Psoas muscle (tissue), 8 donors: ENCODE data around the gene PHLDB3. TPM values are rescaled to one million over a fixed set of nuclear protein-coding genes. Genes with fewer than 3 reads are reported as not detected.

Experiments
- ATAC-seq, 4 donors: fragments of 200-7000 bp; cut with Tn5 transposase; one replicate each; pipeline ENCODE4 v1.9.1; 2020; ENCODE audit warnings: moderate library complexity in 3 of 4, mild to moderate bottlenecking in 2 of 4
- DNase-seq, 2 donors: peaks; one replicate each; pipeline ENCODE4 v3.0.0-alpha.2; 2020
- H3K27ac ChIP-seq: fragments of 200-600 bp; one replicate; pipeline ENCODE4 v1.8.0; 2022
- H3K27me3 ChIP-seq, 3 donors: fragments of 200-600 bp in 1 of 3; one replicate each; pipeline versions ENCODE4 v1.6.1 to v1.8.0; 2013 to 2022; ENCODE audit warnings: low read length in 2 of 3, mild to moderate bottlenecking in 2 of 3, moderate library complexity in 1 of 3; ENCODE audit not compliant: insufficient read depth in 3 of 3
- H3K36me3 ChIP-seq, 2 donors: fragments of 200-600 bp in 1 of 2; one replicate each; pipeline versions ENCODE4 v1.6.1 to v1.8.0; 2013 to 2022; ENCODE audit warnings: low read depth in 1 of 2, mild to moderate bottlenecking in 1 of 2, moderate library complexity in 1 of 2; ENCODE audit not compliant: insufficient read depth in 1 of 2
- H3K4me1 ChIP-seq: fragments of 200-600 bp; one replicate; pipeline ENCODE4 v1.8.0; 2022
- H3K4me3 ChIP-seq: fragments of 200-600 bp; one replicate; pipeline ENCODE4 v1.8.0; 2022; ENCODE audit warnings: mild to moderate bottlenecking
- H3K9me3 ChIP-seq: fragments of 200-600 bp; one replicate; pipeline ENCODE4 v1.8.0; 2022
- CTCF ChIP-seq: fragments of 200-600 bp; IDR thresholded peaks from one replicate; pipeline ENCODE4 v1.8.0; 2022; ENCODE audit warnings: antibody characterized with exemption
- WGBS, 3 donors: extraction: QIAGEN DNeasy Blood & Tissue Kit; methylation state at CpG; one replicate each; pipeline versions ENCODE4 v1.1.6 to v1.1.7; 2013; 5-methylcytosine and 5-hydroxymethylcytosine counted together
- intact Hi-C, 2 donors: fragments of 100-400 bp; cut with DNase I; formaldehyde crosslinking; loops; one replicate each; pipeline versions ENCODE4 v1.11.0 to v1.14.2; 2022
- polyA plus RNA-seq, 3 donors: library from polyadenylated mRNA; stranded (reverse); fragments of 200-250 nt; gene quantifications; one replicate each; pipeline ENCODE4 v1.2.3, GENCODE V29; 2013
- total RNA-seq, 4 donors: library from RNA; stranded (reverse); fragmentation: NEBNext Ultra II Directional in 2 of 4; extraction: Animal tissue kit (Norgen Biotek cat#: 25700) in 2 of 4; gene quantifications; one replicate each; pipeline versions ENCODE4 v1.2.1 to v1.2.4, GENCODE V29; 2021 to 2023
- donor health status: healthy with polysubstance abuse.
- donor health status: DM: no; HTN: no; CAD: no; lungs with moderate emphysema.
- donor health status: Bipolar disorder and iron deficiency.
- donor health status: healthy.
- donor health status: DM: yes; HTN: yes; CAD: no.
- donor health status: DM: no; HTN: no; CAD: no.
- donor health status: DM: no; HTN: no; CAD: no.
- donor health status: DM: yes; HTN: yes; CAD: no.

PHLDB3 gene
- total and polyA plus RNA-seq, 7 donors = 2.0 to 5.7 (median 4.5) TPM

- 65 to 74% (median 69%) methylated on average over 9 to 10 of the region's 10 CpGs for WGBS, 3 donors
- intact Hi-C loops = no loop called here
Measured at GRCh38 chr19:43470288-43470687, 34.3 kb downstream of the PHLDB3 start.

GRCh38 chr19:43469160-43469480 lies 35.4 kb downstream of the PHLDB3 start:
- intact Hi-C loops = loop anchor here in 1 of 2 donors (5.0 kb wide), 1 partner anchor 33 kb away; the partner anchor contains the start of gene PHLDB3
- no peak overlapping the region for H3K4me3 ChIP-seq
- no peaks in the 10 kb centered on the region for H3K4me1 ChIP-seq
- ATAC-seq (no peak), DNase-seq (no peak)
- peaks cover 0 to 17% (median 9%) of the 10 kb centered on the region in 3 donors for H3K27me3 ChIP-seq
- no peak overlapping the region for H3K27ac ChIP-seq
- no peaks in the 10 kb centered on the region for H3K9me3 ChIP-seq
- 74 to 88% (median 79%) methylated on average over 1 of the region's 1 CpG for WGBS, 3 donors
- no peak for TF ChIP-seq CTCF
- no peaks in the 10 kb centered on the region for H3K36me3 ChIP-seq

More at GRCh38 chr19:43470288-43470687, 34.3 kb downstream of the PHLDB3 start:
- peaks cover 7% of the 10 kb centered on the region for H3K4me1 ChIP-seq
- DNase-seq (no peak), ATAC-seq (no peak)
- no peaks in the 10 kb centered on the region for H3K36me3 ChIP-seq
- TF ChIP-seq CTCF = no peak
- no peak overlapping the region for H3K4me3 ChIP-seq
- no peaks in the 10 kb centered on the region for H3K9me3 ChIP-seq
- H3K27ac ChIP-seq = no peak overlapping the region
- peaks cover 0 to 12% (median 9%) of the 10 kb centered on the region in 3 donors for H3K27me3 ChIP-seq

- Histone ChIP-seq H3K27me3 (peaks cover 0 to 17% (median 9%) of the 10 kb centered on the region in 3 donors), H3K4me3 (no peak overlapping the region), H3K9me3 (no peaks in the 10 kb centered on the region), H3K27ac (no peak overlapping the region), H3K4me1 (no peaks in the 10 kb centered on the region), H3K36me3 (no peaks in the 10 kb centered on the region)
- 90 to 97% (median 94%) methylated on average over 4 of the region's 4 CpGs for WGBS, 3 donors
- no peak for ATAC-seq
- TF ChIP-seq CTCF = no peak
- no peak for DNase-seq
- intact Hi-C loops = loop anchor here in 1 of 2 donors (5.0 kb wide), 1 partner anchor 34 kb away; the partner anchor contains the start of gene PHLDB3
Measured at GRCh38 chr19:43468354-43469159, 36.0 kb downstream of the PHLDB3 start.

- no peak for TF ChIP-seq CTCF
- Histone ChIP-seq H3K27me3 (peaks cover 0 to 17% (median 9%) of the 10 kb centered on the region in 3 donors), H3K4me1 (peaks cover 3% of the 10 kb centered on the region), H3K4me3 (no peak overlapping the region), H3K27ac (no peak overlapping the region), H3K9me3 (no peaks in the 10 kb centered on the region), H3K36me3 (no peaks in the 10 kb centered on the region)
- DNase-seq (no peak), ATAC-seq (no peak)
- intact Hi-C loops = loop anchor here in 1 of 2 donors (5.0 kb wide), 1 partner anchor 35 kb away; the partner anchor contains the start of gene PHLDB3
- 87 to 94% (median 91%) methylated on average over 4 of the region's 4 CpGs for WGBS, 3 donors
Measured at GRCh38 chr19:43467730-43468129, 36.8 kb downstream of the PHLDB3 start.
